Prostate gland (tissue), 2 donors: ENCODE measurements around the gene HCN1. TPM values are rescaled to one million over a fixed set of nuclear protein-coding genes. Genes with fewer than 3 reads are reported as not detected.

Experiments used
- DNase-seq: peaks from one replicate; pipeline ENCODE4 v3.0.0-alpha.2; 2019; ENCODE audit warnings: low spot score
- H3K27ac ChIP-seq, 2 donors: fragments of 200-600 bp; sonication (generic); 2 replicates each; pipeline ENCODE4 v1.5.1; 2017 to 2019
- H3K27me3 ChIP-seq: fragments of 200-600 bp; sonication (generic); replicated peaks from 2 replicates; pipeline ENCODE4 v1.5.1; 2019; ENCODE audit not compliant: insufficient read depth
- H3K36me3 ChIP-seq, 2 donors: fragments of 200-600 bp; sonication (generic); 1 replicate in 1 of 2; 2 replicates in 1 of 2; pipeline versions ENCODE4 v1.5.1 to v1.8.1; 2017 to 2019
- H3K4me1 ChIP-seq: fragments of 200-600 bp; sonication (generic); replicated peaks from 2 replicates; pipeline ENCODE4 v1.5.1; 2019
- H3K4me3 ChIP-seq, 2 donors: fragments of 200-600 bp; sonication (generic); 2 replicates each; pipeline ENCODE4 v1.5.1; 2017 to 2019
- H3K9me3 ChIP-seq: fragments of 200-600 bp; sonication (generic); 2 replicates; pipeline ENCODE4 v1.5.1; 2017
- CTCF ChIP-seq, 4 experiments: fragments of 200-600 bp in 2 of 4; fragments of 450-650 bp in 2 of 4; sonication (generic) in 2 of 4; IDR thresholded peaks; 1 replicate in 3 of 4; 2 replicates in 1 of 4; pipeline ENCODE4 v1.5.1; 2016 to 2019; ENCODE audit warnings: antibody characterized with exemption in 4 of 4, mild to moderate bottlenecking in 2 of 4, moderate library complexity in 2 of 4
- POLR2A ChIP-seq: fragments of 450-650 bp; IDR thresholded peaks from one replicate; pipeline ENCODE4 v1.6.1; 2016; ENCODE audit warnings: antibody characterized with exemption, mild to moderate bottlenecking
- POLR2AphosphoS5 ChIP-seq: sonication (generic); formaldehyde crosslinking; IDR thresholded peaks from one replicate; pipeline ENCODE4 v1.6.1; 2017; ENCODE audit warnings: antibody characterized with exemption
- WGBS: methylation state at CpG from one replicate; pipeline ENCODE4 v1.1.5; 2018; 5-methylcytosine and 5-hydroxymethylcytosine counted together
- intact Hi-C: fragments of 100-400 bp; cut with DNase I; formaldehyde crosslinking; loops from one replicate; pipeline ENCODE4 v1.14.2; 2022
- total RNA-seq, 2 donors: library from RNA; depleted of rRNA; stranded (reverse); fragments of >200 nt; gene quantifications; one replicate each; pipeline ENCODE4 v1.1.0, GENCODE V29; 2016

The HCN1 gene
- total RNA-seq, 2 donors from 2014 or later = 0.05 to 1.3 TPM

GRCh38 chr5:45205403-45205961, 490.7 kb downstream of the HCN1 start:
- no peaks in the 10 kb centered on the region for H3K27me3 ChIP-seq
- 87% methylated on average over 4 of the region's 4 CpGs for WGBS
- no peaks in the 10 kb centered on the region for H3K36me3 ChIP-seq
- no peak overlapping the region for H3K27ac ChIP-seq
- H3K9me3 ChIP-seq = no peaks in the 10 kb centered on the region
- H3K4me3 ChIP-seq = no peak overlapping the region
- H3K4me1 ChIP-seq = no peaks in the 10 kb centered on the region
- DNase-seq = no peak
- intact Hi-C loops = no loop called here
- TF ChIP-seq CTCF (IDR thresholded peaks at IDR 0.05) = no peak
- TF ChIP-seq POLR2AphosphoS5 = no peak
- no peak for TF ChIP-seq POLR2A
